ENCODE measurements around the gene SFTA2. TPM values are rescaled to one million over a fixed set of nuclear protein-coding genes. Genes with fewer than 3 reads are reported as not detected.

Gene SFTA2
- not detected in 5 replicates for total RNA-seq (2022; extraction: Qiagen RNA extraction; ENCODE audit: low read depth)

DNA sequence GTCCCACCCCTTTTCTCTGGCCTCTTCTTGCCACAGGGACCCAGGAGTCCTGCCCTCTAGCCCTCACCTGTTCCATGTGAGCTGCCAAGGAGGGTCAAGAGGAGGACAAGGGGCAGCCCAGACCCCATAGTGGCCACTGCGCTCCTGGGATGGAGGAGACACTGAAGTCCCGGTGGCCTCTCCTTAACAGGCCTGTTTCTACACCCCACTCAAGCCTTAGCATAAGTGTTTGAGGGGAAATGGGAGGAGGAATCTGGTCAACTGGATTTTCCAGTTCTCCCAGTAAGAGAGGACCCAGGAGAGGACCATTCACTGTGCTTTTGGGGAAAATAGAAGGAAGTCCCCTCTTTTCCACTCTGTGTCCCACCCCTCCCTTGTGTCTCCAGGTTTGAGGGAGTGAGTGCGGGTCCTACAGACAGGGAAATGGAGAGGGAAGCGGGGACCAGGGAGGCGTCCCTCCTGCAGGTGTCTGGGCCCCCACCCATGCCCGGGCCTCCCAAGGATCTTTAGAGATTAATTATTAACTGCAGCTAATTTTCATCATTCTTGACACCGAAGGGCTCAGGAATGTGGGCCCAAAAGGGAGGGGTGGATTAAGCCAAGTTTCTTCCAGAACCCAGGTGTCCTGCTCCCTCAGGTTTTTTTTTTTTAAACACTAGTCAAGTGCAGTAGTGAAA, at the start of gene SFTA2:
Gene SFTA2, minus strand, starts transcription at position 202 of the 677 bp plus-strand sequence. Its CDS starts 74 bp downstream, at position 128.

DNA sequence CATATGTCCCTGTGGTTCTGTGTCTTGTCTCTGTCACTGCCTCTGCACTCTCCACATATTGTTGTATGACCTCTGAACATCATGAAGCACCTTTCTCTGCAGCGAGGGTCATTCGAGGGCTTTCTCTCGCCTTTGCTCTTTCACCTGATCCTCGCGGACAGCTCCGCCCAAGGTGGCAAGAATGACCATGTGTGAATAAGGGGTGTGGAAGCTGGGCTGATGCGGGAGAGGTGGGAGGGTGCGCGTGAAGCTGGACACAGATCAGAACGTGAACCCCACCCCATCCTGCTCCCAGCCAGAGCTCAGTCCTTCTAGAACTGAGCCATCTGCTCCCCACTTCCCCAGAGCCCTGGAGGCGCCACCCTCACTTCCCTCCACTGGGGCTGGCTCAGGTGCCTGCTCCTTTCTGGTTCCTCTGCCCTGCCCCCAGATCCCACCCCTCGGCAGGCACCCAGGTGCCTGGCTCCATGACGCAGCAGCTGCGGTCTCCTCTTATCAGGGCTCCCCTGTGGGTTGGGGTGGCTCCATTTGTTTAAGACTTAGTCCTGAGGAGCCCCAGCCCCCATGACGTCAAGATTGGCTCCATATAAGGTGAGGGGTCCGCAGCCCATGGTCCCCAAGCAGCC, 8.5 kb upstream of the SFTA2 start, which contains the start of gene MUCL3:
Gene MUCL3, plus strand, starts transcription at position 613 of the 626 bp plus-strand sequence. CDS start 27 bp downstream, outside the sequence.

DNA sequence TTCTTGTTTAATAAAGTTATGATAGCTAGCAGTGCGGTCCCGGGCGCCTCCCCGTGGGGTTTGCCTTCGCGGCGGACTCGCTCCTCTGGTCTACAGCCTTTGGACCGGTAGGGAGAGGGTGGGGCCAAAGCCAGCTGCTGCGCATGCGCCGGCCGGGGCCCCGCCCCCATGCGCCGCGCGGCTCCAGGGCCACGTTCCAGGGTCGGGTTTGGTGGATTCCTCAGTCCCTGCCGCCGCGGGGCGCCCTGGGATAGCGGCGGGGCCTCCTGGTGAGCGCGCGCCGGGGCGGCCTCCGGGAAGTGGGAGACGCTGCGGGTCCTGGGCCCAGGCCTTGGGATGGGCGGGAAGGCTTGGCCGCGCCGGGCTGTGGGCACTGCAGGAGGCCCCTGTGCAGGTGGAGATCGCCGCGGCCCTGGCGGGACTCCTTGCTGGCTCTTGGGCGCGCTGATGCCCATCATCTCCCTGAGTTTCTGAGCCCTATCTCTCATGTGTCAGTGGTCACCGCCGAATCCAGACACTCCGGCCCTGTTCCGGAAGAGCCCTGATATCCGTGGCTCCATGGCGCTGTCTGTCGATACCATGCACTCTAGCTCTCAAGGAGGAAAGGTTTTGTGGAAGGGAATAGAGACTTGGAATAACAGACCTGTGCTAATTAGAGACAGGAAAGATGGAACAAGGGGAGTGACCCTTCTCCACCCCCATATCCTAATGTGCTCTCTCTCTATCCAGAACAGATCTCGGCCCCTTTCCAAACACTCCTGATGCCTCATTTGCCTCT, 17.7 kb downstream of the SFTA2 start, which contains the start of gene VARS2:
Gene VARS2, plus strand, starts transcription at position 163 of the 778 bp plus-strand sequence. Its CDS starts 599 bp downstream, at position 762.

DNA sequence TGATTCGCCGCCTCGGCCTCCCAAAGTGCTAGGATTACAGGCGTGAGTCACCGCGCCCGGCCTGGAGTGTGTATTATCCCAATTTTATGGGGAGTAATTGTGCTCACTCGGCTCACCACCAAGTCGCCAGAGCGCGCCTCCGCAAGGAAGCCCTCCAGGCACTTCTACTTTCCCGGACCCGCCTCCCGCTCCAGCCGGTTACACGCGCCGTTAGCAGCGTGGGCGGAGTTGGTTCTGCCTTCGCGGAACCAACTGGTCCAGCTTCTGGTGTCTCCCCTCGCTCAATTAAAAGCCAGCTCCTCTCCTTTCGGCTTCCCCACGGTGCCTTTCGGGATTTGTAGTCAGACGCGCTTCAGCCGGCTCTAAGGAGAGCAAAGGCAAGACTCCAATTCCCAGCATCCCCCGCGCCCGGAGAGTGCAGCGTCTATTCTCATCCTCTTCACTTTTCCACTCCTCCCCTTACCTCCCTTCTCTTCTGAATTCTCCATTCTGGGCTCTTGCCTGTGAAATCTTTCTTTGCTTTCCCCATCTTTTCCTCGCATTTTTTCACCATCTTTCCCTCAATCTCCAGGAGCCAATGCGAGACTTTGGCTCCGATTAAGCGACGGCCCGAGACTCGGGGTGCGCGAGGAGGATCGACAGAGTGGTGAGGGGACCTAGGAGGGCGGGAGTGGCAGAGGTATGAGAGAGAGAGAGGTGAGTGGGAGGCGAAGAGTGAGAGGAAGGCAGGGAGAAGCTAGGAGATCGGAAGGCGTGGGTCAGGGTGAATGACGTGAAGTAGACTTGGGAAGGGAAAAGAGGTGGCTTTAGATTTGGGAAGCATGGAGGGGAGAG, 24.0 kb downstream of the SFTA2 start, which contains the start of gene GTF2H4:
Gene GTF2H4, plus strand, starts transcription at position 450 of the 834 bp plus-strand sequence.

DNA sequence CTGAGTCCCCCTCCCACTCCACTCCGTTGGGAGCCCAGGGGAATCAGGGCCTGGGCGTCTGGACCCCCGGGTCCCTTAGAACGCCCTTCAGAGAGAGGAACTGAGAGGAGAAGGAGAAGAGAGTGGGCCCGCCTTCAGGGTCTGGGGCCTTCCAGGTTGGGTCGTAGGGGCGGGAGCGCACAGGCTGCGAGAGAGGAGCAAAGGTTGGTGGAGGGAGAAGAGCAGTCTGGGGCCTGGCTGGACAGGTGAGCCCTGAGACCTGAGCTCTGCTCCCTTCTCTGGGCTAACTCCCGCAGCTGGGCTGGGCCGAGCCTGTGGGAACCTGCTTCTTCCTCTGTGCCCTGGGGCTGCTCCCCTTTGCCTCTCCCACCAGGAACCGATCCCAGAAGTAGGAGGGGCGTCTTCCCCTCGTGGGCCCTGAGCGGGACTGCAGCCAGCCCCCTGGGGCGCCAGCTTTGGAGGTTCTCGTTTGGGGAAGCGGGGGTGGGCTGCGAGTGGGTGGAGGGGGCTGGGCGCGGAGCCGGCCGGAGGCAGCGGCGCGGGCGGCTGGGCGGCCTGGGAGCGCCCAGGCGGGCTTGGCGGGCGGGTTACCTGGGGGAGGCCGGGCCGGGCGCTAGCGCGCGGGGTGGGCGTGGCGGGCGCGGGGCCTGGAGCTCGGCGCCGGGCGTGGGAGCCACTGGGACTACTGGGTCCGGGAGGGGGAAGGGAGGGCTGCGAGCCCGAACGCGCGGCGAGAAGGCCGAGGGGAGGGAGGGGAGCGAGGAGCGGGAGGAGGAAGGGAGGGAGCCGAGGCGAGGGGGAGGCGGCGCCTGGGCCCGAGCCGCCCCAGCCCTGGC, 48.1 kb downstream of the SFTA2 start, which contains the start of gene DDR1:
Gene DDR1, plus strand, starts transcription at position 835 of the 836 bp plus-strand sequence. CDS start 4,211 bp downstream, outside the sequence.

Other genes starting within 250 kb of the SFTA2 start
- gene PPP1R18, start 245.5 kb downstream of the SFTA2 start, total RNA-seq (2022; extraction: Qiagen RNA extraction; ENCODE audit: low read depth), result 40.2 to 47.9 TPM (median 43.5 TPM) in 5 replicates
- gene NRM, start 241.2 kb downstream of the SFTA2 start, total RNA-seq (2022; extraction: Qiagen RNA extraction; ENCODE audit: low read depth), result 20.2 to 28.1 TPM (median 26.5 TPM) in 5 replicates
- 14.7 to 21.2 TPM (median 17.8 TPM) in 5 replicates for gene MDC1, start 214.9 kb downstream of the SFTA2 start, total RNA-seq (2022; extraction: Qiagen RNA extraction; ENCODE audit: low read depth)
- 799 to 982 TPM (median 956 TPM) in 5 replicates for gene TUBB, start 211.8 kb downstream of the SFTA2 start, total RNA-seq (2022; extraction: Qiagen RNA extraction; ENCODE audit: low read depth)
- 75.5 to 109 TPM (median 97.4 TPM) in 5 replicates for gene FLOT1, start 189.5 kb downstream of the SFTA2 start, total RNA-seq (2022; extraction: Qiagen RNA extraction; ENCODE audit: low read depth)
- gene IER3, start 187.6 kb downstream of the SFTA2 start, total RNA-seq (2022; extraction: Qiagen RNA extraction; ENCODE audit: low read depth), result 65.0 to 118 TPM (median 104 TPM) in 5 replicates
- gene DDR1, start 47.7 kb downstream of the SFTA2 start, total RNA-seq (2022; extraction: Qiagen RNA extraction; ENCODE audit: low read depth), result 36.1 to 67.6 TPM (median 55.7 TPM) in 5 replicates
- gene GTF2H4, start 24.0 kb downstream of the SFTA2 start, total RNA-seq (2022; extraction: Qiagen RNA extraction; ENCODE audit: low read depth), result 15.2 to 23.2 TPM (median 17.3 TPM) in 5 replicates
- gene VARS2, start 17.9 kb downstream of the SFTA2 start, total RNA-seq (2022; extraction: Qiagen RNA extraction; ENCODE audit: low read depth), result 9.4 to 14.7 TPM (median 13.7 TPM) in 5 replicates
- 0.08 to 0.17 TPM (median 0.10 TPM) in 5 replicates for gene MUCL3, start 8.8 kb upstream of the SFTA2 start, total RNA-seq (2022; extraction: Qiagen RNA extraction; ENCODE audit: low read depth)
- gene MUC21, start 51.5 kb upstream of the SFTA2 start, total RNA-seq (2022; extraction: Qiagen RNA extraction; ENCODE audit: low read depth), result 0.05 TPM in 1 of 5 replicates, not detected in the others
- gene MUC22, start 78.3 kb upstream of the SFTA2 start, total RNA-seq (2022; extraction: Qiagen RNA extraction; ENCODE audit: low read depth), result 0.02 TPM in 1 of 5 replicates, not detected in the others
- not detected in 5 replicates for gene C6orf15, start 180.4 kb upstream of the SFTA2 start, total RNA-seq (2022; extraction: Qiagen RNA extraction; ENCODE audit: low read depth)
- gene PSORS1C1, start 182.6 kb upstream of the SFTA2 start, total RNA-seq (2022; extraction: Qiagen RNA extraction; ENCODE audit: low read depth), result 3.7 to 5.9 TPM (median 4.5 TPM) in 5 replicates
- gene CDSN, start 188.3 kb upstream of the SFTA2 start, total RNA-seq (2022; extraction: Qiagen RNA extraction; ENCODE audit: low read depth), result 0.11 TPM in 1 of 5 replicates, not detected in the others
- not detected in 5 replicates for gene PSORS1C2, start 206.9 kb upstream of the SFTA2 start, total RNA-seq (2022; extraction: Qiagen RNA extraction; ENCODE audit: low read depth)
- gene CCHCR1, start 225.6 kb upstream of the SFTA2 start, total RNA-seq (2022; extraction: Qiagen RNA extraction; ENCODE audit: low read depth), result 6.1 to 10.1 TPM (median 7.2 TPM) in 5 replicates
- 12.6 to 17.1 TPM (median 15.9 TPM) in 5 replicates for gene TCF19, start 226.4 kb upstream of the SFTA2 start, total RNA-seq (2022; extraction: Qiagen RNA extraction; ENCODE audit: low read depth)
- 7.3 to 11.6 TPM (median 9.2 TPM) in 5 replicates for gene POU5F1, start 238.5 kb upstream of the SFTA2 start, total RNA-seq (2022; extraction: Qiagen RNA extraction; ENCODE audit: low read depth)